Measurements from ENCODE around the gene LTB. TPM values are rescaled to one million over a fixed set of nuclear protein-coding genes. Genes with fewer than 3 reads are reported as not detected.
A peak's percentile ranks its signal among the peaks of the same experiment; 100 is the strongest.

Gene LTB
- polyA plus RNA-seq, 1 of the 3 experiments (the other 2 are of a cell fraction) = 0.10 TPM

DNA sequence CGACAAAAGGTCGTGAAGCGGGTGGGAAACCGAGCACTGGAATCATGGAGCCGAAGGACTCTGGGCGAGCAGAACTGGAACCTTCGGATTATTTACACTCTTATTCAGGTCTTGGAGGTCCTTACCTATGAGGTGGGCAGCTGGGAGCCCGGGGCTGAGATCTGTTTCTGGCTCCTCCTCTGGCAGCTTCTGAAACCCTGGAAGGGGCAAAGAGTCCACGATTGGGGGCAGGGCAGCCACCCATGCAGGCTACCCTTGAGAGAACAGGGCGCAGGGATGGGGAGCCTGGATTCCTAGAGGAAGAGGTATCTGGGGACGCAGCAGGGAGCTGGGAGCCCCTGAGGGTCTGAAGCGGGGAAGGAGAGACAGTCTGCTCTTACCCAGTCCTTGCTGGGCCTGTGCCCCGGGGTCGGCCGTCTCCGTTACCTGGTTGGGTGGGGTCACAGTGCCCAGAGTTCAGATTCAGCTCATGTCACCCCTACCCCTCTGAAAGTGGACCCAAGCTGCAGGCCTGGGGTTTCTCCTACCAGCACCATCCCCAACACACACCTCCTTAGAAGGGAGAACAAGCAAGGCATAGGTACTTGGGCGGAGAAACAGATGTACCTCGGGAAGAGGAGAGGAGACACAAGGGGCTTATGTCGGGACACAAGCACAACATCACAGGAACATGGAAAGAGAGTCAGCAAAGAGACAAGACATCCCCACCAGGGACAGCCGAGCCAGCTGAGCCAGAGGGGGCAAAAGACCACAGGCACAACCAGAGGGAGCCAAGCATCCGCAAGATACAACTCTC is 592 bp downstream of the LTB start:
- H3K9me3 ChIP-seq = no peaks in the 10 kb centered on the region
- no peak overlapping the region for H3K27ac ChIP-seq (ENCODE audit: low read depth in 2 of 2, low read length in 1 of 2)
- H3K36me3 ChIP-seq (replicated peaks in 1 of 2; ENCODE audit: control insufficient read depth in 1 of 2, insufficient read depth in 2 of 2, low read length in 1 of 2) = no peaks in the 10 kb centered on the region
- no peaks in the 10 kb centered on the region for H3F3A ChIP-seq (replicated peaks; ENCODE audit: insufficient read depth)
- peak overlapping the region; percentile 88 for H3K9ac ChIP-seq
- peak; percentile 45 for DNase-seq
- WGBS (ENCODE audit: low lambda C conversion rate) = 50% methylated on average over 16 of the region's 21 CpGs
- H2AFZ ChIP-seq (ENCODE audit: low read depth) = peak overlapping the region; percentile 99
- no peaks in the 10 kb centered on the region for H3K27me3 ChIP-seq (ENCODE audit: insufficient read depth)
- ChIA-PET CTCF (interaction anchor here (0.8 to 17.6 kb wide), 16 partner anchors 8 to 84 kb away, joined by 3 to 312 read pairs (median 8); partner anchors contain the start of genes ATP6V1G2, DDX39B, NCR3 and NFKBIL1), POLR2A (interaction anchor here (1.0 kb wide), 1 partner anchor 17 kb away, joined by 12 read pairs; no protein-coding TSS in a partner anchor)
- peak overlapping the region; percentile 63 to 96 for H3K4me3 ChIP-seq (ENCODE audit: low read depth in 2 of 2, low read length in 1 of 2)
- no peaks in the 10 kb centered on the region for H3K79me2 ChIP-seq (ENCODE audit: insufficient read depth)
- H3K9me2 ChIP-seq = no peaks in the 10 kb centered on the region
- H3K4me2 ChIP-seq = peak overlapping the region; percentile 99
- no peaks in the 10 kb centered on the region for H4K20me1 ChIP-seq (ENCODE audit: insufficient read depth)
- TF ChIP-seq FOXM1 (IDR thresholded peaks at IDR 0.05; ENCODE audit: low read depth) = no peak
- TF ChIP-seq PBX3 (IDR thresholded peaks at IDR 0.05) = no peak
- TF ChIP-seq SMC3 (IDR thresholded peaks at IDR 0.05; ENCODE audit: low read depth, low read length) = no peak
- TF ChIP-seq CHD2 (IDR thresholded peaks at IDR 0.05; ENCODE audit: low read length, partially characterized antibody) = no peak
- TF ChIP-seq GABPA (IDR thresholded peaks at IDR 0.05; ENCODE audit: low read depth) = no peak
- no peak for TF ChIP-seq ZBTB33 (IDR thresholded peaks at IDR 0.05; ENCODE audit: borderline replicate concordance, low read depth)
- no peak for TF ChIP-seq IRF3 (IDR thresholded peaks at IDR 0.05; ENCODE audit: low read depth, low read length)
- TF ChIP-seq FOXJ3 (CRISPR knock-in tag; IDR thresholded peaks at IDR 0.05) = no peak
- TF ChIP-seq RXRA (IDR thresholded peaks at IDR 0.05; ENCODE audit: borderline replicate concordance, low read depth) = no peak
- TF ChIP-seq NFIC (IDR thresholded peaks at IDR 0.05; ENCODE audit: borderline replicate concordance) = no peak
- no peak for TF ChIP-seq GATA2 (CRISPR knock-in tag; IDR thresholded peaks at IDR 0.05)
- no peak for TF ChIP-seq POLR2AphosphoS5 (IDR thresholded peaks at IDR 0.05; ENCODE audit: low read depth, low read length)
- no peak for TF ChIP-seq NRF1 (IDR thresholded peaks at IDR 0.05; ENCODE audit: low read depth, low read length)
- no peak for TF ChIP-seq ELF1 (IDR thresholded peaks at IDR 0.05)
- TF ChIP-seq, protein P1, sequence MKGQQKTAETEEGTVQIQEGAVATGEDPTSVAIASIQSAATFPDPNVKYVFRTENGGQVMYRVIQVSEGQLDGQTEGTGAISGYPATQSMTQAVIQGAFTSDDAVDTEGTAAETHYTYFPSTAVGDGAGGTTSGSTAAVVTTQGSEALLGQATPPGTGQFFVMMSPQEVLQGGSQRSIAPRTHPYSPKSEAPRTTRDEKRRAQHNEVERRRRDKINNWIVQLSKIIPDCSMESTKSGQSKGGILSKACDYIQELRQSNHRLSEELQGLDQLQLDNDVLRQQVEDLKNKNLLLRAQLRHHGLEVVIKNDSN (IDR thresholded peaks at IDR 0.05; ENCODE audit: borderline replicate concordance, low read depth) = no peak
- peaks cover 0 to 11% of the 10 kb centered on the region in 2 experiments; a peak in 1 of 4 replicates for H3K4me1 ChIP-seq (ENCODE audit: control insufficient read depth in 1 of 2, insufficient read depth in 2 of 2, low read depth in 1 of 2, low read length in 1 of 2)
